Smooth muscle cell (in vitro differentiated cells): Measurements from ENCODE around the gene DHX57. TPM values are rescaled to one million over a fixed set of nuclear protein-coding genes. Genes with fewer than 3 reads are reported as not detected.

Source experiments
- DNase-seq: peaks from one replicate; lab custom pipeline; 2025; ENCODE audit not compliant: unreplicated experiment; lab: John Stamatoyannopoulos, UW
- H2AFZ ChIP-seq: fragments of 200-600 bp; sonication (generic); 2 replicates; pipeline ENCODE4 v1.6.0; 2016; ENCODE audit warnings: antibody characterized with exemption, low read depth, mild to moderate bottlenecking
- H3F3A ChIP-seq: fragments of 200-600 bp; sonication (generic); 2 replicates; pipeline ENCODE4 v1.6.0; 2017; ENCODE audit warnings: antibody characterized with exemption, low read depth
- H3K27ac ChIP-seq: fragments of 200-600 bp; sonication (generic); 2 replicates; pipeline ENCODE4 v1.5.1; 2016; ENCODE audit warnings: low read depth, mild to moderate bottlenecking
- H3K27me3 ChIP-seq: fragments of 200-600 bp; sonication (generic); 2 replicates; pipeline ENCODE4 v1.6.1; 2016; ENCODE audit warnings: low read depth, mild to moderate bottlenecking
- H3K36me3 ChIP-seq: fragments of 200-600 bp; sonication (generic); 2 replicates; pipeline ENCODE4 v1.5.1; 2016; ENCODE audit warnings: low read depth
- H3K4me1 ChIP-seq: fragments of 200-600 bp; sonication (generic); 2 replicates; pipeline ENCODE4 v1.5.1; 2016; ENCODE audit warnings: low read depth
- H3K4me2 ChIP-seq: fragments of 200-600 bp; sonication (generic); 2 replicates; pipeline ENCODE4 v1.6.0; 2016; ENCODE audit warnings: mild to moderate bottlenecking
- H3K4me3 ChIP-seq: fragments of 200-600 bp; sonication (generic); 2 replicates; pipeline ENCODE4 v1.5.1; 2016; ENCODE audit warnings: mild to moderate bottlenecking
- H3K79me2 ChIP-seq: fragments of 200-600 bp; sonication (generic); 2 replicates; pipeline ENCODE4 v1.6.0; 2016; ENCODE audit warnings: low read depth, mild to moderate bottlenecking
- H3K9ac ChIP-seq: fragments of 200-600 bp; sonication (generic); 2 replicates; pipeline ENCODE4 v1.6.0; 2016; ENCODE audit warnings: low read depth
- H3K9me3 ChIP-seq: fragments of 200-600 bp; sonication (generic); replicated peaks from 2 replicates; pipeline ENCODE4 v1.5.1; 2016; ENCODE audit warnings: low read depth
- H4K20me1 ChIP-seq: fragments of 200-600 bp; sonication (generic); 2 replicates; pipeline ENCODE4 v1.6.0; 2016; ENCODE audit warnings: low read depth
- CTCF ChIP-seq: fragments of 200-600 bp; sonication (generic); IDR thresholded peaks from 2 replicates; pipeline ENCODE4 v1.5.1; 2017; ENCODE audit warnings: borderline replicate concordance, mild to moderate bottlenecking, antibody characterized with exemption; ENCODE audit not compliant: insufficient read depth, poor library complexity, severe bottlenecking
- WGBS: methylation state at CpG from one replicate; pipeline ENCODE4 v1.1.7; 2016; ENCODE audit warnings: low lambda C conversion rate; 5-methylcytosine and 5-hydroxymethylcytosine counted together
- polyA plus RNA-seq: library from polyadenylated mRNA; unstranded; fragments of >200 nt; fragmentation: Nextera tagmentation; extraction: Ambion mirVana; gene quantifications from 2 replicates; pipeline ENCODE4 v1.2.1, GENCODE V29; 2016
- total RNA-seq: library from RNA; depleted of rRNA; stranded (reverse); fragments of >200 nt; gene quantifications from 2 replicates; pipeline ENCODE4 v1.2.3, GENCODE V29; 2014

DHX57 gene
- total and polyA plus RNA-seq, 2 experiments from 2014 or later: 10.8 to 16.8 TPM

DNA sequence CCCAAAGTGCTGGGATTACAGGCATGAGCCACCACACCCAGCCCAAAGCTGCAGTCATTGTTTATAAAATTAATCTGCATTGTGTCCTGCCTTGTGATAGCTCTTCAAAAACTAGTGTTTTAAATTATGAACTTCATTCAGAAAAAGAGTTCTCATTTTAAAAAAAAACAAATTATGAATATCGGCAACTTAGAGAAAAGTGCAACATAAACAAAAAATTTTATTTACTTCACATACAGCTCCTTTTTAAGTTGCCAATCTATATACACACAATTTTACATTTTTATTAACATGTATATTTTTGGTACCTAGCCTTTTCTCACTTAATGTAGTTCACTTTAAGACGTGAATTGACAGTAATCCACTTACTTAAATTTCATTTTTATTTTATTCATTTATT, 50.8 kb downstream of the DHX57 start:
- H3K36me3 ChIP-seq: peaks cover 26% of the 10 kb centered on the region
- H3K4me3 ChIP-seq: no peak overlapping the region
- H3K27me3 ChIP-seq: no peaks in the 10 kb centered on the region
- no peak overlapping the region for H2AFZ ChIP-seq
- no peaks in the 10 kb centered on the region for H3F3A ChIP-seq
- no peaks in the 10 kb centered on the region for H4K20me1 ChIP-seq
- H3K4me2 ChIP-seq: no peak overlapping the region
- DNase-seq: no peak
- no peak overlapping the region for H3K9ac ChIP-seq
- TF ChIP-seq CTCF: no peak
- no peaks in the 10 kb centered on the region for H3K9me3 ChIP-seq
- no peaks in the 10 kb centered on the region for H3K79me2 ChIP-seq
- no peak overlapping the region for H3K27ac ChIP-seq
- peaks cover 4% of the 10 kb centered on the region for H3K4me1 ChIP-seq
- WGBS: 99% methylated on average over 2 of the region's 2 CpGs

DNA sequence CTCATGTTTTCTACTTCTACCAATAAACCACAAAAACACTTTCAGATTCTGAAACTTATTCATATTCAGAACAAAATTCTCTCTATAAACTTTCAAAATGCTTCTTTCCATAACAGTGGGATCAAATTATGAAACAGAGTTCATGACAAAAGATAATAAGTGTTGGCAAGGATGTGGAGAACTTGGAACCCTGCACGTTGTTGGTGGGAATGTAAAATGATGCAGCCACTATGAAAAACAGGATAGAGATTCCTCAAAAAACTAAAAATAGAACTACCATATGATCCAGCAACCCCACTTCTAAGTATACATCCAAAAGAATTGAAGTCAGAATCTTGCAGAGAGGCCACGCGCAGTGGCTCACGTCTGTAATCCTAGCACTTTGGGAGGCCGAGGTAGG, 52.3 kb downstream of the DHX57 start:
- H3K9ac ChIP-seq: no peak overlapping the region
- H3K36me3 ChIP-seq: peaks cover 26% of the 10 kb centered on the region
- H4K20me1 ChIP-seq: no peaks in the 10 kb centered on the region
- no peaks in the 10 kb centered on the region for H3K27me3 ChIP-seq
- no peak overlapping the region for H3K4me3 ChIP-seq
- H3K9me3 ChIP-seq: no peaks in the 10 kb centered on the region
- DNase-seq: no peak
- H3K4me1 ChIP-seq: peaks cover 4% of the 10 kb centered on the region
- WGBS: 97% methylated on average over 5 of the region's 5 CpGs
- H3K4me2 ChIP-seq: no peak overlapping the region
- no peak for TF ChIP-seq CTCF
- no peak overlapping the region for H2AFZ ChIP-seq
- H3K79me2 ChIP-seq: no peaks in the 10 kb centered on the region
- H3K27ac ChIP-seq: no peak overlapping the region
- H3F3A ChIP-seq: no peaks in the 10 kb centered on the region

DNA sequence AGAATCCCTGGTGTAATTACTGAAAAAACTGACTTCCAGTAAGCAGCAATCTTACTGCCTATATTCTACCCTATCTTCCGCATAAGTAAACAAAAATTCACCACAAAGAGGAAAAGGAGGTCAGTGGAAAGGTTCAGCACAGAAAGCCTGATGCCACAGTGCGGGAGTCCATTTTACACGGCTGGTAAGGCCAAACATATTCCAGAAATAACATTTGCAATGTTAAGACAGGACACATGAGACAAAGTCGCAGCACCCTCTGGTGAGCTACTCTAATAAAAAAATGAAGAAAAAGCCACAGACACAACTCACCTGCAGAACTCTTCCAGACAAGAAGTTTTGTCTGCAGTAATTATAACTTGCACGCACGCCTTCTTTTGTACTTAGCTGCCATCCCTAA, 57.2 kb downstream of the DHX57 start:
- no peak overlapping the region for H2AFZ ChIP-seq
- H3K9me3 ChIP-seq: no peaks in the 10 kb centered on the region
- no peaks in the 10 kb centered on the region for H3F3A ChIP-seq
- DNase-seq: no peak
- WGBS: 78% methylated on average over 6 of the region's 6 CpGs
- no peaks in the 10 kb centered on the region for H3K27me3 ChIP-seq
- H3K36me3 ChIP-seq: peaks cover 23% of the 10 kb centered on the region
- H3K79me2 ChIP-seq: no peaks in the 10 kb centered on the region
- no peak overlapping the region for H3K9ac ChIP-seq
- H4K20me1 ChIP-seq: no peaks in the 10 kb centered on the region
- no peak overlapping the region for H3K4me2 ChIP-seq
- H3K4me3 ChIP-seq: no peak overlapping the region
- H3K4me1 ChIP-seq: no peaks in the 10 kb centered on the region
- no peak overlapping the region for H3K27ac ChIP-seq
- no peak for TF ChIP-seq CTCF

DNA sequence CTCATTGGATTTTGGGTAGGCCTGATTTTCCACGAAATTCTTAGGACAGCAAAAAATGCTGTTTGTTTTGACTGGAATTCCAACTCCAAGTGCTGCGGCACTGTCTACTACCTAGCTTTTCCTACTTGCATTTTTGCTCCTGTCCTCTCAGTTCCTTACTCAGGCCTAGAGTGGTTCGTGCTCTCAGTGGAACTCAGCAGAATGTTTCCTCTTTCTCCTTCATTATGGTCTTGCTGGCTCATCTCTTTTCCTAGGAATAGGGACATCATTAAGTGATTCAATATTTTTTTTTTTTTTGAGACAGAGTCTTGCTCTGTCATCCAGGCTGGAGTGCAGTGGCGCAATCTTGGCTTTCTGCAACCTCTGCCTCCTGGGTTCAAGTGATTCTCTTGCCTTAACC, 59.8 kb downstream of the DHX57 start:
- no peak overlapping the region for H2AFZ ChIP-seq
- WGBS: 91% methylated on average over 4 of the region's 4 CpGs
- no peaks in the 10 kb centered on the region for H3K27me3 ChIP-seq
- H3K4me3 ChIP-seq: no peak overlapping the region
- no peaks in the 10 kb centered on the region for H3K4me1 ChIP-seq
- H3K9ac ChIP-seq: no peak overlapping the region
- peaks cover 19% of the 10 kb centered on the region for H3K36me3 ChIP-seq
- H3K9me3 ChIP-seq: no peaks in the 10 kb centered on the region
- H4K20me1 ChIP-seq: no peaks in the 10 kb centered on the region
- H3F3A ChIP-seq: no peaks in the 10 kb centered on the region
- no peak for DNase-seq
- H3K4me2 ChIP-seq: no peak overlapping the region
- H3K79me2 ChIP-seq: no peaks in the 10 kb centered on the region
- no peak overlapping the region for H3K27ac ChIP-seq
- no peak for TF ChIP-seq CTCF
